GM21360 (cell line): ENCODE results near the gene NREP.

Experiments used
- ATAC-seq: cut with Tn5 transposase; IDR thresholded peaks from one replicate; pipeline ENCODE4 v1.9.1; 2021; ENCODE audit warnings: mild to moderate bottlenecking, moderate library complexity; ENCODE audit not compliant: unreplicated experiment

NREP gene

GRCh38 chr5:111697881-111698757, 58.9 kb downstream of the NREP start:
- ATAC-seq, result no peak

DNA sequence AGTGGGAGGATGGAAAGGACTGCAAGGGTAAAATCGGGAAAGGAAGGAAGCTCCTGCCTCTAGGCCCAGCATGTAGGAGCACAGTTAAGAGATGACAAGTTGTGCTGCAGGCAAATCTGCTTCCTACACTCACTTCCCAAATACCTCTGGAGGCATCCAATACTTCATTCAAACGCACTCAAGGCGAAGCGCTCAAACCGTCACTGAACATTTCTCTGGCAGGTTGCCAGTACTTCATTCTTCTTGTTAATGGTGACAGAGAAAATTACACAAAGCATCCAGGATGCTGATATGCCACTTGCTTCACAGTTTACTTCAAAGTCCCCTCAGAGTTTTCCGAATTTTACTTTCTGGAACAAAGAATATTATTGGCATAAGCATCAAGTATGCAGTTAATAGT, 59.8 kb downstream of the NREP start:
- no peak for ATAC-seq

DNA sequence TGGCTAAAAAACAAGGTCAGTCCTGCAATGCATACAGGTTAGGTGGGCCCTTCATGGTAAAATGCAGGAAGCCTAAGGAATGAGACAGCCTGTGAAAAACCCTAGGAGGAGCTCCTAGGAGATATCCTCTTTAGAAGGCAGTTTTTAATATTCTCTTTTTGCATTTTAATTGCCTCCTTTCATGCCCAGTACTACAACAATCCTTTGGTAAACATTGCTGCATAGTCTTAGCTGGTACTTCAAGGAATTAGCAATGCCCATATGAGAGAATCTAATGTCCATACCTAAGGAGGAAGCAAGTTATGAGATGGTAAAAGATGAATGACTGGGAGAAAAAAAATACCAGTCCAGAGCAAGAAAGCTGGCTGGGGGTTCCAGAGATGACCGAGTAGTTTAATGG, 61.0 kb downstream of the NREP start:
- ATAC-seq, result no peak

DNA sequence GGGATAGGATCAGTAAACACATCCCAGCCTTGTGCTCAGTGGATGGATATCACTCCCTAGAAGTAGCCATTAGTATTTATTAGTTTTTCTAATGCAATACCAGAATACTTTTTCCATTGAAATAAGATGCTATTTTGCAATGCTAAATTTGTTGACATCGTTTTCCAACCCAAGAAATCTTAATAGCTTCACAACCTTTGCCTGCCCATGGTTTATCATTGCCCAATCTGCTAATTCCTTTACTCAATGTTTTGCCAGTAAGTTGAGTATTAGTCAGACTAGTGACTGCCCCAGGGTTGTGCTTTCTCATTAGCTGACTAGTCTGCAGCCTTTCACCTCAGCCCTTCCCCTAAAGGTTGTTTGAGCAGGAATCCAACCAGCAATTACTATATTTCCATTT, 62.9 kb downstream of the NREP start:
- no peak for ATAC-seq

DNA sequence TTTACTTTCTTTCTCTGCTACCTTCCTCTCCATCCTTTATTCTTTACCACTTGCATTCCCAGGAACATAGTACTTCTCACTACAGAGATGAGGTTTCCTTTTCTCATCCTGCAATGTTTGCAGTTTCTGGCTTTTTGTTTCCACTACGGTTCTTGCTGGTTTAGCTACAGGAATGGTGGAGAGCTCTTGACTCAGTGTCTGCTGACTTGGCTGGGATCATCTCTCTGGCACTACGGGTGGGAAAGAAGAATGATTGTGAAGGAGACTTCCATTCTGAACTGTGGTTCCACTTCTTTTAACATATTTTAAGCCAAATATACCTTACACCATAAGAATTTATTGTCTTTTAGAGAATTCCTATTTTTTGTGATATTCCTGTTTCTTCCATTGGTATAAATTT, 65.1 kb downstream of the NREP start:
- no peak for ATAC-seq

DNA sequence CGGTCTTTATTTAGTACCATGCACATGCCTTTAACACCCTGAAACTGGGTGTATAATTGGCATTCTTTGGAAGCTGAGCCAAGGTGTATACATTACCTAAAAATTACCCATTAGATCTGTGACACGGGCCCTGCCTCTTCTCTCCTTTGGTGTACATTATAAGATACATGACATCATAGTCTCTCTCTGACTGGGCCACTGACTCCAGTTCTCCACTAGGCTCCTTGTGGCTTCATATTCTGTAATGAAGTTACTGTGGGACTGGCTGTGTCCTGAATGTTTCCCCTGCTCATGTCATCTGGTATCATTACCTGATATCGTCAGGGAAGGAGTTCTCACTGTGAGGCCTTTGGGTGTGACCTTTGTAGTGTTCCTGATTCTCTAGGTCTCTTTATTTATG, 65.5 kb downstream of the NREP start:
- no peak for ATAC-seq

DNA sequence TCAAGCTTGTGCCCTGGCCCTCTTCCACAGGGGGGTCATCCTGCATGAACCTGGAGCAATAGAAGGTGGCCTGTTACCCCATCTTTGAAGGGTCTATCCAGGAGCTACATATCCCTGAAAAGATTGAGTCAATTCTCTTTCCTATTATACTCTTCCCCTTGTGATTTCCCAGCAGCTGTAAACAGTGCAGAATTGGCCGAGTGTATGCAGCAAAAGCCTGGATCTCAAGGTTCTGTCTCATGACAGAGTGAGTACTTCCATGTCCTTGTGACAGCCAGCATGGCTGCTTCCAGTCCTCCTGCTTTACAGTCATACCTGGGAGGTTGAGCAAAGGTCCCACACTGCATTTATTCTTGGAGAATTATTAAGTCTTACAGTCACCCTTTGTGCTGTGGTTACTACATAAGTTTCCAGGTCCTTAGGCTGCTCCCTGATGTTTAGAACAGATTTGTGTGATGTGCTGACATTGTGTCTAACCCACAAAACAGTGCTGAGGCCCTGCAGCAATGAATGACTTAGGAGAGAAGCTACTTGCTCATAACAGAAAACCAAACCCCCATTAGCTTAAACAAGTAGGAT, 67.5 kb downstream of the NREP start:
- ATAC-seq, result no peak

- ATAC-seq, result no peak
Measured at GRCh38 chr5:111685969-111686368, 71.0 kb downstream of the NREP start.

DNA sequence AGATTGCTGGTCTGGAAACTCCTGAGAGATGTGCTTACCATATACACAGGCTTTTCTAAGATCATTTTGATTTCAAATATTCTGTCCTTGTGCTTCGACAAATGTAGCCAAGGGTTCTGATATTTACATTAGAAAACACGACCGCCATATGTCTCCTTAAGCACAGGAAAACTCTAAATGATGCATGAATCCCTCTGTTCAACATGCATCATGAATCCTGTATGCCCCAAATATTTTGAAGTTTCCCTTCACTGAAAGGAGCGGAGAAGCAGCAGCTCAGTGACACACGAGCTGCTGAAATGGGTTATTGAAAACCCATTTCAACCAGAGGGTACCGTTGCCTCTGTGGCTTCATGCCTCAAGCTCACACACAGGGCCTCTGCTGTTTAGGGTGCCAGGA, 74.4 kb downstream of the NREP start:
- no peak for ATAC-seq

DNA sequence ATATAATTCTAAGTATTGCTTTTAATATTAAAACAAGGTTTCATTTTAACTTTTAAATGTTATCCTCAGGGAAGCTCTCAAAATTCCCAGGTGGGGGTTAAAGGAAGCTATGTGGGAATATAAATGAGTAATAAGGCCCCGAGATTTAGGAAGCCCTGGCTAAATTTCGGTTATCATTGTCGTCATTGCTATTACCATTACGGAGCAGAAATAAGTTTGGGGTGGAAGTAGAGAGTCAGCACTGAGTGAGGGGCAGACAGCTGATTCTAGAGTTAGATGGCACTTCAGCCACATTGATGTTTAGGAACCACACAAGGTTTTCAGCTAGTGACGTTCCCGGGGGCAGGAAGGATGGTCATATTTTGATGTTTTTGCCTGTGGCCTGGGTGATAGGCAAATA, 74.9 kb downstream of the NREP start:
- ATAC-seq, result no peak

DNA sequence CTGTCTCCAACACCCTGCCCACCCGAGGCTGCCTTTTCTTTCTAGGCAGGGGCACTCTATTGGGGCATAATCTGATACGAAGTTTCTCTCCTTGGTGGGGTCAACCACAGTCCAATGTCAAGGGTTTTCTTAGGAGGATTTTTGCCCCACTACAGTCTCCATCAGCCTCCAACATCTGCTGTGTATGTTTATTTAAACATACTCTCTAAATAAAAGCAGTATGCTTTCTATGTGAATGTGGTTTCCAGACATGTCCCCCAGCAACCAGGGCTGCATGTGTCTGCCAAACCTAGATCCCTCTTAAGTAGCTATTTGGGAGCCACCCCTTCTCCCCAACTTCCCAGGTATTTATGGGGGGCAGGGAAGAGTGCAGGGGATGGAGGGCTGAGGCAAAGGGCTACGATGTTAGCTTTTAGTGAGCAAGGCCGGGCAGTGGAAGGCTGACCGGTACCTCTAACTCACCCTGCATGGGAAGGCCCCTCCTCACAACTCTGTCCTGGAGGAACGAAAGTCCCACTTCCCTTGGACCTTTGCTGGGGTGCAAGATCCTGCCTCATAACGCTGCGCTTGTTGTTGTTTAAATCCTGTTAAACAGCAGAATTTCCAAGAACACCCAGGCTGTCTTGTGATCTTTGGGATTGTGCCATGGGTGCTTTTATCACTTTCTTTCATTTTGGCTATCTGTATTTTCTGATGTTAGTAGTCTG, 75.4 kb downstream of the NREP start:
- ATAC-seq, result no peak

GRCh38 chr5:111680737-111681413, 76.1 kb downstream of the NREP start:
- no peak for ATAC-seq

- ATAC-seq, result no peak
Measured at GRCh38 chr5:111679611-111680010, 77.4 kb downstream of the NREP start.
